Measurements from ENCODE around the gene ZNF804A. TPM values are rescaled to one million over a fixed set of nuclear protein-coding genes. Genes with fewer than 3 reads are reported as not detected.

ZNF804A gene
- total and polyA plus RNA-seq, 2 of the 8 experiments (the other 6 are each of a cell fraction or from before 2014, with no cell fraction given) = 0.02 TPM; not detected in 1

DNA sequence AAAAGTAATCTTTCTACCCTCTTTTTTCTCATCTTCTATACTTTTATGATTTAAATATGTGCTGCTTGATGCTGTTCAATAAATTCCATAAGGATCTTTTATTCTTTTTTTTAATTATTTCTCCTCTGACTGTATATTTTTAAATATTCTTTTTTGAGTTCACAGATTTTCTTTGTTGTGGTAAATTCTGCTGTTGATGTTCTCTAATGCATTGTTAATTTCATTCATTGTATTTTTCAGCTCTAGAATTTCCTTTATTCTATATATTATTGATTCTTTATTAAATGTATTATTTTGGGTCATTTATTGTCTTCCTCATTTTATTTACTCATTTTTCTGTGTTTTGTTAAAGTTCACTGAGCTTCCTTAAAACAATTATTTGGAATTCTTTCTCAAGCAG is 260.9 kb downstream of the ZNF804A start:
- H4K20me1 ChIP-seq (replicated peaks in 1 of 2; ENCODE audit: control insufficient read depth in 1 of 2, insufficient read depth in 2 of 2, low read length in 2 of 2) = no peaks in the 10 kb centered on the region

More for the DNA sequence above, 260.9 kb downstream of the ZNF804A start:
- Histone ChIP-seq H3K4me3 (ENCODE audit: extremely low read depth in 1 of 4, insufficient read depth in 2 of 4, low read depth in 3 of 4, low read length in 4 of 4) (no peak overlapping the region), H3K4me2 (ENCODE audit: insufficient read depth in 1 of 2, low read depth in 2 of 2, low read length in 2 of 2) (no peak overlapping the region), H2BK20ac (ENCODE audit: low read length) (no peak overlapping the region), H4K91ac (replicated peaks; ENCODE audit: insufficient read length, low read length) (no peak overlapping the region), H3K9me3 (ENCODE audit: insufficient read depth in 2 of 2, low read depth in 1 of 2, low read length in 1 of 2) (no peaks in the 10 kb centered on the region; a peak in 1 of 4 replicates), H3K79me2 (ENCODE audit: control insufficient read depth in 1 of 2, insufficient read depth in 2 of 2, low read length in 2 of 2) (no peaks in the 10 kb centered on the region), H3K4ac (replicated peaks; ENCODE audit: insufficient read length, low read depth, low read length) (no peak overlapping the region), H3K14ac (ENCODE audit: insufficient read length) (no peak overlapping the region), H4K5ac (ENCODE audit: insufficient read length, low read depth, low read length) (no peak overlapping the region), H2AK5ac (ENCODE audit: low read depth, low read length) (no peak overlapping the region), H3K27ac (ENCODE audit: low read depth, low read length) (no peak overlapping the region), H2BK15ac (ENCODE audit: low read length) (no peak overlapping the region), H2AFZ (ENCODE audit: low read length) (no peak overlapping the region), H2BK5ac (ENCODE audit: low read depth, low read length) (no peak overlapping the region), H3K9ac (replicated peaks in 1 of 4; ENCODE audit: extremely low read depth in 1 of 4, low read depth in 3 of 4, low read length in 3 of 4) (no peak overlapping the region), H3K79me1 (ENCODE audit: low read depth, low read length) (no peaks in the 10 kb centered on the region), H3K36me3 (ENCODE audit: control insufficient read depth in 2 of 4, insufficient read depth in 4 of 4, low read length in 3 of 4) (no peaks in the 10 kb centered on the region), H3K23ac (ENCODE audit: insufficient read length) (no peak overlapping the region), H4K8ac (ENCODE audit: extremely low read depth, insufficient read depth, low read length) (no peak overlapping the region), H2BK12ac (ENCODE audit: low read depth, low read length) (no peak overlapping the region), H3K4me1 (replicated peaks in 1 of 4; ENCODE audit: control insufficient read depth in 3 of 4, insufficient read depth in 4 of 4, low read length in 3 of 4) (no peaks in the 10 kb centered on the region), H3K23me2 (ENCODE audit: low read depth, low read length) (no peaks in the 10 kb centered on the region), H3K18ac (ENCODE audit: extremely low read depth, low read length) (no peak overlapping the region), H2BK120ac (replicated peaks; ENCODE audit: low read depth, low read length) (no peak overlapping the region), H3K27me3 (replicated peaks in 1 of 4; ENCODE audit: control insufficient read depth in 3 of 4, extremely low read depth in 1 of 4, insufficient read depth in 3 of 4, low read length in 3 of 4) (no peaks in the 10 kb centered on the region), H3K56ac (replicated peaks; ENCODE audit: insufficient read length, low read depth, low read length) (no peak overlapping the region)
- ChIA-PET CTCF (ENCODE audit: partially characterized antibody) (no interaction called here), POLR2A (ENCODE audit: partially characterized antibody) (no interaction called here)
- TF ChIP-seq, protein P1, sequence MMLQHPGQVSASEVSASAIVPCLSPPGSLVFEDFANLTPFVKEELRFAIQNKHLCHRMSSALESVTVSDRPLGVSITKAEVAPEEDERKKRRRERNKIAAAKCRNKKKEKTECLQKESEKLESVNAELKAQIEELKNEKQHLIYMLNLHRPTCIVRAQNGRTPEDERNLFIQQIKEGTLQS (IDR thresholded peaks at IDR 0.05; ENCODE audit: insufficient read depth, low read depth, low read length) = no peak
- TF ChIP-seq MAFK (IDR thresholded peaks at IDR 0.05; ENCODE audit: low read depth, low read length) (no peak), SIX5 (IDR thresholded peaks at IDR 0.05; ENCODE audit: low read depth, low read length) (no peak), POLR2AphosphoS5 (IDR thresholded peaks at IDR 0.05; ENCODE audit: low read depth, low read length) (no peak), TAF7 (optimal IDR thresholded peaks at IDR 0.05; ENCODE audit: borderline replicate concordance, low read depth, low read length) (no peak), CBX8 (IDR thresholded peaks at IDR 0.05; ENCODE audit: borderline replicate concordance, low read depth, low read length) (no peak), PHF8 (conservative IDR thresholded peaks at IDR 0.05; ENCODE audit: low read depth, low read length) (no peak), TBP (IDR thresholded peaks at IDR 0.05; ENCODE audit: low read depth, low read length) (no peak), EP300 (IDR thresholded peaks at IDR 0.05; ENCODE audit: borderline replicate concordance in 1 of 2, low read depth in 2 of 2, low read length in 2 of 2) (no peak), HDAC2 (IDR thresholded peaks at IDR 0.05; ENCODE audit: borderline replicate concordance in 1 of 2, low read depth in 2 of 2, low read length in 2 of 2) (no peak), CHD1 (IDR thresholded peaks at IDR 0.05; ENCODE audit: low read depth, low read length) (no peak), CEBPB (IDR thresholded peaks at IDR 0.05; ENCODE audit: low read depth, low read length) (no peak), YY1 (IDR thresholded peaks at IDR 0.05; ENCODE audit: low read depth, low read length) (no peak), SP4 (IDR thresholded peaks at IDR 0.05; ENCODE audit: low read length) (no peak)
- TF ChIP-seq, protein P2, sequence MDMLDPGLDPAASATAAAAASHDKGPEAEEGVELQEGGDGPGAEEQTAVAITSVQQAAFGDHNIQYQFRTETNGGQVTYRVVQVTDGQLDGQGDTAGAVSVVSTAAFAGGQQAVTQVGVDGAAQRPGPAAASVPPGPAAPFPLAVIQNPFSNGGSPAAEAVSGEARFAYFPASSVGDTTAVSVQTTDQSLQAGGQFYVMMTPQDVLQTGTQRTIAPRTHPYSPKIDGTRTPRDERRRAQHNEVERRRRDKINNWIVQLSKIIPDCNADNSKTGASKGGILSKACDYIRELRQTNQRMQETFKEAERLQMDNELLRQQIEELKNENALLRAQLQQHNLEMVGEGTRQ (IDR thresholded peaks at IDR 0.05; ENCODE audit: low read length) = no peak
- FAIRE-seq (no peak), DNase-seq (ENCODE audit: low read depth in 1 of 2, low spot score in 2 of 2) (no peak)

Measured in H1 (cell line).